Neuronal stem cell (in vitro differentiated cells): ENCODE data around the gene MMP19.

Source experiments
- DNase-seq: peaks from one replicate; pipeline ENCODE4 v3.0.0-alpha.2; 2013; ENCODE audit warnings: low spot score
- H2AFZ ChIP-seq: one replicate; pipeline ENCODE4 v1.6.1; 2013; ENCODE audit warnings: mild to moderate bottlenecking, low read length, inconsistent platforms
- H2AK5ac ChIP-seq: 2 replicates; pipeline ENCODE4 v1.6.1; 2013; ENCODE audit warnings: low read depth, mild to moderate bottlenecking, inconsistent platforms, low read length, moderate library complexity, mixed read lengths
- H2BK120ac ChIP-seq: 2 replicates; pipeline ENCODE4 v1.6.1; 2013; ENCODE audit warnings: low read depth, mild to moderate bottlenecking, inconsistent platforms, low read length, moderate library complexity, mixed read lengths
- H2BK12ac ChIP-seq: one replicate; pipeline ENCODE4 v1.6.1; 2013; ENCODE audit warnings: low read length, inconsistent platforms
- H2BK15ac ChIP-seq: 2 replicates; pipeline ENCODE4 v1.6.1; 2013; ENCODE audit warnings: mild to moderate bottlenecking, low read length, inconsistent platforms, mixed read lengths
- H2BK5ac ChIP-seq: one replicate; pipeline ENCODE4 v1.6.1; 2013; ENCODE audit warnings: inconsistent platforms, mild to moderate bottlenecking, low read length, moderate library complexity
- H3K14ac ChIP-seq: one replicate; pipeline ENCODE4 v1.6.1; 2013; ENCODE audit warnings: low read length, inconsistent platforms
- H3K18ac ChIP-seq: 2 replicates; pipeline ENCODE4 v1.6.1; 2013; ENCODE audit warnings: low read length, inconsistent platforms
- H3K23ac ChIP-seq: 2 replicates; pipeline ENCODE4 v1.6.1; 2013; ENCODE audit warnings: low read depth, mild to moderate bottlenecking, mixed read lengths, low read length, inconsistent platforms; ENCODE audit not compliant: poor library complexity
- H3K27ac ChIP-seq: replicated peaks from 3 replicates; pipeline ENCODE4 v1.5.1; 2013; ENCODE audit warnings: low read length, inconsistent platforms
- H3K27me3 ChIP-seq, 3 experiments: 2 replicates each; pipeline ENCODE4 v1.6.1; 2013; ENCODE audit warnings: low read length in 3 of 3, mild to moderate bottlenecking in 2 of 3, inconsistent platforms in 1 of 3, low read depth in 1 of 3, mixed read lengths in 1 of 3, moderate library complexity in 1 of 3; ENCODE audit not compliant: control insufficient read depth in 3 of 3, insufficient read depth in 3 of 3
- H3K36me3 ChIP-seq, 2 donors: replicated peaks in 1 of 2; 2 replicates each; pipeline ENCODE4 v1.6.1; 2013; ENCODE audit warnings: low read length in 2 of 2; ENCODE audit not compliant: control insufficient read depth in 2 of 2, insufficient read depth in 2 of 2
- H3K4ac ChIP-seq: 2 replicates; pipeline ENCODE4 v1.6.1; 2013; ENCODE audit warnings: inconsistent platforms, mild to moderate bottlenecking, low read length, moderate library complexity
- H3K4me1 ChIP-seq, 2 donors: 1 replicate in 1 of 2; 2 replicates in 1 of 2; pipeline ENCODE4 v1.6.1; 2013; ENCODE audit warnings: low read length in 2 of 2, low read depth in 1 of 2; ENCODE audit not compliant: control insufficient read depth in 2 of 2, insufficient read depth in 1 of 2
- H3K4me2 ChIP-seq: one replicate; pipeline ENCODE4 v1.6.1; 2013; ENCODE audit warnings: mild to moderate bottlenecking, low read length, inconsistent platforms; ENCODE audit not compliant: insufficient read depth, poor library complexity, severe bottlenecking
- H3K4me3 ChIP-seq, 2 donors: 2 replicates each; pipeline ENCODE4 v1.5.1; 2013; ENCODE audit warnings: low read length in 2 of 2, mild to moderate bottlenecking in 2 of 2, inconsistent platforms in 1 of 2, moderate library complexity in 1 of 2
- H3K79me1 ChIP-seq: one replicate; pipeline ENCODE4 v1.6.1; 2013; ENCODE audit warnings: low read depth, mild to moderate bottlenecking, inconsistent platforms, low read length, moderate library complexity
- H3K9ac ChIP-seq: one replicate; pipeline ENCODE4 v1.6.1; 2013; ENCODE audit warnings: mild to moderate bottlenecking, low read depth, low read length, inconsistent platforms; ENCODE audit not compliant: poor library complexity
- H3K9me3 ChIP-seq, 2 donors: replicated peaks in 1 of 2; 2 replicates each; pipeline versions ENCODE3 to v1.6.1; 2013; ENCODE audit warnings: low read length in 2 of 2, mild to moderate bottlenecking in 2 of 2, inconsistent platforms in 1 of 2, low read depth in 1 of 2, mixed read lengths in 1 of 2, moderate library complexity in 1 of 2; ENCODE audit not compliant: control insufficient read depth in 2 of 2, insufficient read depth in 1 of 2
- H4K8ac ChIP-seq: one replicate; pipeline ENCODE4 v1.6.1; 2013; ENCODE audit warnings: low read depth, mild to moderate bottlenecking, inconsistent platforms, low read length, moderate library complexity
- H4K91ac ChIP-seq: one replicate; pipeline ENCODE4 v1.6.1; 2013; ENCODE audit warnings: low read length, low read depth, mild to moderate bottlenecking, inconsistent platforms; ENCODE audit not compliant: poor library complexity
- WGBS, 2 donors: extraction: QIAGEN DNeasy Blood & Tissue Kit; methylation state at CpG; one replicate each; pipeline ENCODE4 v1.1.7; 2013; ENCODE audit warnings: missing lambda C conversion rate in 2 of 2, mixed read lengths in 1 of 2; ENCODE audit not compliant: insufficient read length in 2 of 2, insufficient replicate concordance in 1 of 2; ENCODE audit errors: extremely low coverage in 2 of 2; 5-methylcytosine and 5-hydroxymethylcytosine counted together

The MMP19 gene

DNA sequence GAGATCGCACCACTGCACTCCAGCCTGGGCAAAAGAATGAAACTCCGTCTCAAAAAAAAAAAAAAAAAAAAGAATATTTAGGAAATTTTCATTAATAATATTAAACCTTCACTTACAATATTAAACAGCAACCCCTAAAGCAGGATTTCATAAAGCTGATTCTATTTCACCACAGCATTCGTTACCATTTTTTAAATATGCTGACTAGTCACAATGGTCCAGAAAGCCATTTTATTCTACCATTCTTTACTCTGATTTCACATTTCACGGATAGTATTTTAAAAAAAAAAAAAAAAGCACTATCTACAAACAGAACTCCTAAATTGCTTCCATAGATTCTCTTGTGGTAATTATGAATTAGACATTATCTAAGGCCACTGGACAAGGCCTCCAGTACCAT is 52.8 kb downstream of the MMP19 start:
- Histone ChIP-seq H4K91ac (no peak overlapping the region), H4K8ac (no peak overlapping the region), H2AK5ac (no peak overlapping the region), H3K79me1 (no peaks in the 10 kb centered on the region), H2BK120ac (no peak overlapping the region), H3K4ac (no peak overlapping the region), H3K4me2 (no peak overlapping the region), H2AFZ (no peak overlapping the region), H3K4me3 (no peak overlapping the region), H2BK5ac (no peak overlapping the region), H3K9me3 (peaks cover 0 to 5% of the 10 kb centered on the region in 2 donors), H3K9ac (no peak overlapping the region), H3K18ac (no peak overlapping the region), H3K4me1 (no peaks in the 10 kb centered on the region), H2BK12ac (no peak overlapping the region), H3K23ac (no peak overlapping the region), H3K14ac (no peak overlapping the region), H3K27ac (no peak overlapping the region), H3K27me3 (no peaks in the 10 kb centered on the region), H2BK15ac (no peak overlapping the region), H3K36me3 (peaks cover 20 to 96% of the 10 kb centered on the region in 2 donors)
- no peak for DNase-seq
- no CpG with 5 or more reads among the region's 4 CpGs for WGBS, 2 donors

DNA sequence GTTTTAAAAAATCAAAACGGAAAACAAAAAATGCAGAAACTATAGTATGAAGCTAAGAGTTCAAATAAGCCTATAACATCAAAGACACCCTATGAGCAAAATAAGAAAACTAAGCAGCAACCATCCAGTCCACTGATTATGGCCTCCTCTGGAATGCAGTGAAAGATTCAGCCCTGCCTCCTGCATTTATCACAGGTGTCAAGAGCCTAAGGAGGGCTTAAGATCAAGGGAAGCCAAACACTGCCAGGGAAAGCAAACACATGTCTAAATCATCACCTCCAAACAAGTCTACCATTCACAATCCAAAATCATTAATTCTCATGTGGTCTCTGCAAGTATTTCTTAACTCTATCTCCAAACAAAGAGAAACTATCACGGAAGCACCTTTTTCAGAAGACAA is 53.6 kb downstream of the MMP19 start:
- Histone ChIP-seq H3K4ac (no peak overlapping the region), H2BK15ac (no peak overlapping the region), H2BK120ac (no peak overlapping the region), H2AK5ac (no peak overlapping the region), H3K18ac (no peak overlapping the region), H2AFZ (no peak overlapping the region), H3K9ac (no peak overlapping the region), H2BK12ac (no peak overlapping the region), H3K23ac (no peak overlapping the region), H3K14ac (no peak overlapping the region), H3K9me3 (peaks cover 0 to 5% of the 10 kb centered on the region in 2 donors), H3K27me3 (no peaks in the 10 kb centered on the region), H2BK5ac (no peak overlapping the region), H3K27ac (no peak overlapping the region), H3K4me2 (no peak overlapping the region), H4K91ac (no peak overlapping the region), H3K79me1 (no peaks in the 10 kb centered on the region), H3K4me1 (no peaks in the 10 kb centered on the region), H3K4me3 (no peak overlapping the region), H4K8ac (no peak overlapping the region), H3K36me3 (peaks cover 21 to 96% of the 10 kb centered on the region in 2 donors)
- WGBS, 2 donors, result no CpG with 5 or more reads among the region's 2 CpGs
- DNase-seq, result no peak

DNA sequence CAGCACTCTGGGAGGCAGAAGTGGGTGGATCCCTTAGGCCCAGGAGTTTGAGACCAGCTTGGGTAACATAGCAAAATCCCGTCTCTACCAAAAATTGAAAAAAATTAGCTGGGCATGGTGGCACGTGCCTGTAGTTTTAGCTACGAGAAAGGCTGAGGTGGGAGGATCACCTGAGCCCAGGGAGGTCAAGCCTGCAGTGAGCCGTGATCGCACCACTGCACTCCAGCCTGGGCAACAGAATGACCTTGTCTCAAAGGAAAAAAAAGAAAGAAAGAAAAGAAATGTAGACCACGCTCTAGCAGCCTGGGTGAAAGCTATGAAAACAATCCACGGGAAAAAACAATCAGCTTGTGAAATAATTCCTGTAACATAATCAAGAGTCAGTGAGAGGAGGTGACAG is 54.2 kb downstream of the MMP19 start:
- Histone ChIP-seq H3K4me3 (no peak overlapping the region), H4K8ac (no peak overlapping the region), H3K23ac (no peak overlapping the region), H3K4ac (no peak overlapping the region), H3K79me1 (no peaks in the 10 kb centered on the region), H4K91ac (no peak overlapping the region), H3K36me3 (peaks cover 23 to 96% of the 10 kb centered on the region in 2 donors), H3K18ac (no peak overlapping the region), H3K9ac (no peak overlapping the region), H3K4me2 (no peak overlapping the region), H3K27ac (no peak overlapping the region), H2BK15ac (no peak overlapping the region), H3K9me3 (peaks cover 0 to 5% of the 10 kb centered on the region in 2 donors), H2BK120ac (no peak overlapping the region), H2AK5ac (no peak overlapping the region), H2AFZ (no peak overlapping the region), H3K27me3 (no peaks in the 10 kb centered on the region), H3K14ac (no peak overlapping the region), H3K4me1 (no peaks in the 10 kb centered on the region), H2BK5ac (no peak overlapping the region), H2BK12ac (no peak overlapping the region)
- no peak for DNase-seq
- no CpG with 5 or more reads among the region's 7 CpGs for WGBS, 2 donors
